Activated CD4-positive, alpha-beta memory T cell treated with anti-CD3 and anti-CD28 coated beads for 36 hours (primary cell): ENCODE measurements around the gene DOK3. TPM values are rescaled to one million over a fixed set of nuclear protein-coding genes. Genes with fewer than 3 reads are reported as not detected.
"Not testable (repeated sequence)": the region's sequence is repeated elsewhere in the genome, so short reads cannot be mapped to it uniquely, and the experiment has no call there.

Experiments
- CTCF ChIA-PET: fragments of 350-600 bp; sonication (Branson Sonifier 250); formaldehyde crosslinking; loops from one replicate; lab custom pipeline; 2021; ENCODE audit warnings: antibody characterized with exemption, inconsistent platforms; lab: Charles Lee
- POLR2A ChIA-PET: fragments of 350-600 bp; sonication (Branson Sonifier 250); formaldehyde crosslinking; loops from one replicate; lab custom pipeline; 2021; ENCODE audit warnings: antibody characterized with exemption; lab: Charles Lee
- DNase-seq: peaks from one replicate; pipeline ENCODE4 v3.0.0-alpha.2; 2020
- H3K27ac Mint-ChIP-seq: one replicate; pipeline ENCODE4 v1.8.0; 2021; ENCODE audit warnings: mixed read lengths
- H3K27me3 Mint-ChIP-seq: one replicate; pipeline ENCODE4 v1.8.0; 2021; ENCODE audit warnings: mixed read lengths
- H3K36me3 Mint-ChIP-seq: one replicate; pipeline ENCODE4 v1.8.0; 2021; ENCODE audit warnings: mixed read lengths
- H3K4me1 Mint-ChIP-seq: one replicate; pipeline ENCODE4 v1.8.0; 2021; ENCODE audit warnings: low read depth, mixed read lengths
- H3K4me3 Mint-ChIP-seq: one replicate; pipeline ENCODE4 v1.8.0; 2021; ENCODE audit warnings: mild to moderate bottlenecking, mixed read lengths
- H3K9me3 Mint-ChIP-seq: one replicate; pipeline ENCODE4 v1.8.0; 2021; ENCODE audit warnings: mixed read lengths
- intact Hi-C: fragments of 100-400 bp; cut with micrococcal nuclease; formaldehyde crosslinking; loops from one replicate; pipeline ENCODE4 v1.15.1; 2023
- total RNA-seq, 2 experiments: library from RNA; stranded (reverse); gene quantifications; one replicate each; pipeline ENCODE4 v1.2.3, GENCODE V29; 2021

DOK3 gene
- total RNA-seq, 2 experiments from 2014 or later: 0.52 to 1.3 TPM

DNA sequence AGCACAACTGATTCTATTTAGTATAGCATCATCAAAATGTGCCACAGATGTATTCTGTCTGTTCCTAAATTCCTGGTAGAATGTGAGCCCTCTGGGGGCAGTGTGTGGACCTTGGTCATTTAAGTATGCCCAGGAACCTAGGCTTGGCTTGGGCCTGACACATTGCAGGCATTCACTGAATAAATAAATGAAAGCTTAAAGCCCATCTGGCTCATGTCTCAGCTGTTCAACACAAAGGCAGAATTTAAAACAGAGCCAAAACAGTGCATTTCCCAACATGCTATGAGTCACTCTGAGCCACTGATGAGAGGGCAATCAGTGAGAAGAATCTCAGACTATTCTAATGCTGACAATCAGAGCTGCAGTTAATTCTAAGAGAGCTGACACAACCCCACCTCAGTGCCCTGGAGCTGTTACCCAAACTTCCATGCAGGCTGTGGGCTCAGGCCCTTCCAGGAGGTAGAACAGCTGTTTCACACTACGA is 36.7 kb upstream of the DOK3 start:
- CTCF ChIA-PET: interaction anchor here (0.9 to 1.2 kb wide), 2 partner anchors 8 to 45 kb away, joined by 3 to 4 read pairs; no protein-coding TSS in a partner anchor

DNA sequence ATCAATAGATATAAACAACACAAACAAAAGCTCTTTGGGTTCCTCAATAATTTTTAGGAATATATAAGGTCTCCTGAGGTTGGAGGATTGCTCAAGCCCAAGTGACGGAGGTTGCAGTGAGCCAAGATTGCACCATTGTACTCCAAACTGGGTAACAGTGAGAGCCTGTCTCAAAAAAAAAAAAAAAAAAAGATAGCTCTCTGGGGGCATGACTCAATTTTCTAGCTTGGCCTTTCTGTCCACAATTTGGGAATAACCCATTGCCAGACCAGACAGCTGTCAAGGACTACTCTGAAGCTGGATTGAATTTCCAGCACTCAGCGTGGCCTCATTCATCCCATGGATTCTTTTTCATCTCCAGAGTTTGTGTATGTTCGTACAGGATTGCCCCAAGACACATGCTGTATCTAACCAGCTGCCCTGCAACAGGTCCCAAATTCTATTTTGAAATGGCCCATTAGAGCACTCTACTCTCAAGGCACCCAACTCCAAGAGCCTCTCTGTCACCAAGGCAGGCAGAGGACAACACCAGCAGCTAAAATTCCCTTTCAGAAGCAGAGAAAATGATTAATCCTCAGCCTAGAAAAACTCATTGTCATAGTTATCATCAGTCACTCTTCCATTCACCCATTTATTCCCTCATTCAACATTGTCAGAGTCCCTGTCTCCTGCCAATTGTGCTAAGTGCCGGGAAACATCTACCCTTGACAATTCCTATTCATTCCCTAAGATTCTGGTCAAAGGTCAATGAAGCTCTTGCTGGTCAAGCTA is 36.0 kb upstream of the DOK3 start:
- Mint-ChIP-seq H3K36me3 (peaks cover 3% of the 10 kb centered on the region), H3K4me3 (no peak overlapping the region)
- intact Hi-C loops: no loop called here

More for the DNA sequence above, 36.7 kb upstream of the DOK3 start:
- POLR2A ChIA-PET: no interaction called here
- Mint-ChIP-seq H3K27me3 (no peaks in the 10 kb centered on the region), H3K4me3 (no peak overlapping the region), H3K4me1 (peaks cover 17% of the 10 kb centered on the region), H3K27ac (peak overlapping the region; percentile 25), H3K9me3 (no peaks in the 10 kb centered on the region), H3K36me3 (peaks cover 3% of the 10 kb centered on the region)
- no peak for DNase-seq
- intact Hi-C loops: no loop called here

DNA sequence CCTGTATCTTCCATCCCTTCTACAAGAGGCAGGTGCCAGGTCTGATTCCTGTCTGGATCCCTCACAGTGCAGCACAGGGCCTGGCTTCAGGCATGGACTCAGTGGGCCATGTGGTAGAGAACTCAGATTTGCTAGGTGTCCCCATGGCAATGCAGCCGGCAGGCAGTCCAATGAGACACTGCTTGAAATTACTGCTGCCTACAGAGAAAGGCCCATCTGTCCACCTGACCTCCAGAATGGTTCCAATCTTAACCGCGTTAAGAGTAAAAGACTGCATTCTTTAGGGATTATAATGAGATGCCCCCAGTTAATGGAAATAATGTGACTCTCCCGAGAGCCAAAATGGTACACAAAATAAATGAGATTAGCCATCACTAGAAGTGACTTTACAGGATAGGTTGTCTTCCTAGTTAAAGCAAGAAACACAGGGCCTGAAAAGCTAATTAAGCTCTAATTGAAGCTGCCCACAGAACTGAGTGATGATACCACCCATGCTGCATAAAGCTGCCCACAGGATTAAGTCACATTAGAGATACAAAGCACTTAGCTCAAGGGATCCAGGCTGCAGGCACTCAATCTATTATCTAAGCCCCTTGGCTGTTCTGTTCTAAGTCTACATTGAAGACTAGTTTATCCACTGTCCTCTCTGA is 33.3 kb upstream of the DOK3 start:
- no peak for DNase-seq
- Mint-ChIP-seq H3K4me3 (no peak overlapping the region), H3K27ac (no peak overlapping the region), H3K27me3 (no peaks in the 10 kb centered on the region), H3K4me1 (peaks cover 17% of the 10 kb centered on the region), H3K9me3 (no peaks in the 10 kb centered on the region), H3K36me3 (peaks cover 4% of the 10 kb centered on the region)
- ChIA-PET POLR2A (no interaction called here), CTCF (interaction anchor here (0.7 kb wide), 1 partner anchor 42 kb away, joined by 3 read pairs; no protein-coding TSS in a partner anchor)
- intact Hi-C loops: no loop called here

More for the DNA sequence above, 36.0 kb upstream of the DOK3 start:
- Mint-ChIP-seq H3K9me3 (no peaks in the 10 kb centered on the region), H3K27ac (peak overlapping the region; percentile 25), H3K27me3 (no peaks in the 10 kb centered on the region), H3K4me1 (peaks cover 20% of the 10 kb centered on the region)
- DNase-seq: no peak
- ChIA-PET POLR2A (no interaction called here), CTCF (interaction anchor here (0.9 to 1.2 kb wide), 2 partner anchors 8 to 45 kb away, joined by 3 to 4 read pairs; no protein-coding TSS in a partner anchor)

- ChIA-PET POLR2A (no interaction called here), CTCF (interaction anchor here (1.5 kb wide), 1 partner anchor 21 kb away, joined by 3 read pairs; no protein-coding TSS in a partner anchor)
- peaks cover 12% of the 10 kb centered on the region for H3K36me3 Mint-ChIP-seq
- H3K27ac Mint-ChIP-seq: no peak overlapping the region
- peaks cover 7% of the 10 kb centered on the region for H3K4me1 Mint-ChIP-seq
- H3K27me3 Mint-ChIP-seq: no peaks in the 10 kb centered on the region
- DNase-seq: no peak
- H3K9me3 Mint-ChIP-seq: no peaks in the 10 kb centered on the region
- intact Hi-C loops: no loop called here
- no peak overlapping the region for H3K4me3 Mint-ChIP-seq
Measured at GRCh38 chr5:177540438-177540837, 30.8 kb upstream of the DOK3 start.

DNA sequence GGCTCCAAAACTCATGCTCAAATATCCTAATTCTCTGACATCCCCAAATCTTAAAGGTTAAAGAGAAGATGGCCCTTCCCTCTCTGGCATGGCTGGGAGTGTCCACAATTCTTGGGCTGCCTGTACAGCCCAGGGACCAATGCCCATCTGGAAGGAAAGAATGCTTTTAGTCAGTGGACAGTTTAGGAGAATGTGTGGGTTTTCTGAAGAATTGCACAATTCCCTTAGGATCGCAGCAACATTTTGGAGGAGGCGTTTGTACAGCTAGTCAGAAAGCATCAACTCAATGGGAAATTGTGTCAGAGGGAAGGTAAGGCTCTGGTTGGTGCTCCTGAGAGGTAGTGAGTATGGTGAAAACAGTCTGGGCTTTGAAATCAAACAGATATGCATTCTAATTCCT is 29.8 kb upstream of the DOK3 start:
- peaks cover 4% of the 10 kb centered on the region for H3K4me1 Mint-ChIP-seq
- H3K27ac Mint-ChIP-seq: no peak overlapping the region
- H3K36me3 Mint-ChIP-seq: peaks cover 13% of the 10 kb centered on the region
- ChIA-PET POLR2A (no interaction called here), CTCF (interaction anchor here (1.5 kb wide), 1 partner anchor 22 kb away, joined by 3 read pairs; no protein-coding TSS in a partner anchor)
- no peaks in the 10 kb centered on the region for H3K27me3 Mint-ChIP-seq
- H3K9me3 Mint-ChIP-seq: no peaks in the 10 kb centered on the region
- no peak overlapping the region for H3K4me3 Mint-ChIP-seq
- DNase-seq: no peak
- intact Hi-C loops: no loop called here

- no peaks in the 10 kb centered on the region for H3K27me3 Mint-ChIP-seq
- no peak overlapping the region for H3K27ac Mint-ChIP-seq
- DNase-seq: no peak
- intact Hi-C loops: no loop called here
- peaks cover 4% of the 10 kb centered on the region for H3K4me1 Mint-ChIP-seq
- H3K36me3 Mint-ChIP-seq: peaks cover 14% of the 10 kb centered on the region
- ChIA-PET CTCF (no interaction called here), POLR2A (no interaction called here)
- H3K9me3 Mint-ChIP-seq: no peaks in the 10 kb centered on the region
- no peak overlapping the region for H3K4me3 Mint-ChIP-seq
Measured at GRCh38 chr5:177538876-177539275, 29.2 kb upstream of the DOK3 start.

- ChIA-PET CTCF (interaction anchor here (0.8 to 1.1 kb wide), 3 partner anchors 8 to 37 kb away, joined by 3 to 5 read pairs (median 3); no protein-coding TSS in a partner anchor), POLR2A (no interaction called here)
- intact Hi-C loops: no loop called here
- Mint-ChIP-seq H3K9me3 (no peaks in the 10 kb centered on the region), H3K4me1 (peaks cover 4% of the 10 kb centered on the region), H3K36me3 (peaks cover 16% of the 10 kb centered on the region), H3K27ac (no peak overlapping the region), H3K27me3 (no peaks in the 10 kb centered on the region), H3K4me3 (no peak overlapping the region)
- no peak for DNase-seq
Measured at GRCh38 chr5:177537389-177538361, 28.0 kb upstream of the DOK3 start.

GRCh38 chr5:177536386-177536785 is 26.8 kb upstream of the DOK3 start:
- CTCF ChIA-PET: interaction anchor here (1.2 kb wide), 1 partner anchor 35 kb away, joined by 3 read pairs; no protein-coding TSS in a partner anchor
- no peak for DNase-seq
- intact Hi-C loops: no loop called here
- Mint-ChIP-seq H3K4me3 (no peak overlapping the region), H3K27ac (no peak overlapping the region), H3K4me1 (peaks cover 4% of the 10 kb centered on the region), H3K36me3 (peaks cover 20% of the 10 kb centered on the region), H3K27me3 (no peaks in the 10 kb centered on the region), H3K9me3 (no peaks in the 10 kb centered on the region)
- POLR2A ChIA-PET: no interaction called here

GRCh38 chr5:177535125-177535524 is 25.5 kb upstream of the DOK3 start:
- Mint-ChIP-seq H3K4me3 (no peak overlapping the region), H3K36me3 (peaks cover 25% of the 10 kb centered on the region), H3K4me1 (no peaks in the 10 kb centered on the region), H3K9me3 (no peaks in the 10 kb centered on the region), H3K27me3 (no peaks in the 10 kb centered on the region), H3K27ac (no peak overlapping the region)
- CTCF ChIA-PET: no interaction called here
- POLR2A ChIA-PET: no interaction called here
- intact Hi-C loops: no loop called here
- no peak for DNase-seq

DNA sequence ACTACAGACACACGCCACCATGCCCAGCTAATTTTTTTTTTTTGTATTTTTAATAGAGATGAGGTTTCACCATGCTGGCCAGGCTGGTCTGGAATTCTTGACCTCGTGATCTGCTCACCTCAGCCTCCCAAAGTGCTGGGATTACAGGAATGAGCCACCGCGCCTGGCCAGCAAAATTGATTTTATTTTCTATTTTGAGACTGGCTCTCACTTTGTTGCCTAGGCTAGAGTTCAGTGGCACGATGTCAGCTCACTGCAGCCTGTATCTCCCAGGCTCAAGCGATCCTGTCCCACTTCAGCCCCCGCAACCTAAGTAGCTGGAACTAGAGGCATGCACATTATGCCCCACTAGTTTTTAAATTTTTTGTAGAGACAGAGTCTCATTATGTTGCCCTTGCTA is 24.8 kb upstream of the DOK3 start:
- H3K4me1 Mint-ChIP-seq, H3K27me3 Mint-ChIP-seq, H3K27ac Mint-ChIP-seq, H3K4me3 Mint-ChIP-seq, CTCF ChIA-PET, DNase-seq, H3K9me3 Mint-ChIP-seq, intact Hi-C loops: not testable (repeated sequence)
- H3K36me3 Mint-ChIP-seq: peaks cover 25% of the 10 kb centered on the region
- POLR2A ChIA-PET: interaction anchor here (0.7 kb wide), 1 partner anchor 56 kb away, joined by 3 read pairs; no protein-coding TSS in a partner anchor

- Mint-ChIP-seq H3K27me3 (no peaks in the 10 kb centered on the region), H3K36me3 (peaks cover 13% of the 10 kb centered on the region), H3K4me3 (no peak overlapping the region), H3K27ac (no peak overlapping the region), H3K9me3 (no peaks in the 10 kb centered on the region), H3K4me1 (no peaks in the 10 kb centered on the region)
- CTCF ChIA-PET: no interaction called here
- intact Hi-C loops: no loop called here
- POLR2A ChIA-PET: interaction anchor here (0.6 kb wide), 1 partner anchor 77 kb away, joined by 3 read pairs; no protein-coding TSS in a partner anchor
- no peak for DNase-seq
Measured at GRCh38 chr5:177531209-177531940, 21.7 kb upstream of the DOK3 start.
